ENCODE results near the gene PTPRA.

The PTPRA gene

DNA sequence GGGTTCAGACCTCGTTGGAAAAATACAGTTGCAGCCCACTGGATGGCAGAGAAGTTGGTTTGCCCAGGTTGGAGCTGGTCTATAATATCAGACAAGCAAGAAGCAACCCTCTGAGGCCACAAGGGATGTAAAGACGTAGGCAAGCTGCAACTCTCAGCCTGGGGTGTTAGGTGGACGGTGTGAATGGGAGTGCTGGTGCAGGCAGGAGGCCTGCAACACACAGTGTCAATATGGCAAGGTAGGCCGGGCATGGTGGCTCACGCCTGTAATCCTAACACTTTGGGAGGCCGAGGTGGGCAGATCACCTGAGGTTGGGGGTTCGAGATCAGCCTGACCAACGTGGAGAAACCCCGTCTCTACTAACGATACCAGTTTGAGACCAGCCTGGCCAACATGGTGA, 22.2 kb upstream of the PTPRA start:
- DNase-seq = no peak

DNA sequence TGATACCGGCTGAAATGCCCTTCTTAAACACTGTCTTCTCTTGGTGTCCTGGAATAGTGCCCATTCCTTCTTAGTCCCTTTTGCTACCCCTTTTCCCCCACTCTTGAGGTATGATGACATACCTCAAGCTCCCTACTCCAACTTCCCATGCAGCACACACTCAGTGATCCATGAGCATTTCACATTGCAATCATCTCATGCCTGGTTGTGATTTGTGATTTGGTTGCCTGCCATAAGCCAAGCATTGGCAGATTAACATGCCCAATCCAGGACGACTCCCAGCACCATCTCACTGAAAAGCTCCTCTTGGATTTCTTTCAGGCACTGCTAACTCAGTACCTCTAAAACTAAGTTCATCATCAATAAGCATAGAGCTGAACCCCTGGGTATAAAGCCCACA, 14.7 kb upstream of the PTPRA start:
- no peak for DNase-seq

DNA sequence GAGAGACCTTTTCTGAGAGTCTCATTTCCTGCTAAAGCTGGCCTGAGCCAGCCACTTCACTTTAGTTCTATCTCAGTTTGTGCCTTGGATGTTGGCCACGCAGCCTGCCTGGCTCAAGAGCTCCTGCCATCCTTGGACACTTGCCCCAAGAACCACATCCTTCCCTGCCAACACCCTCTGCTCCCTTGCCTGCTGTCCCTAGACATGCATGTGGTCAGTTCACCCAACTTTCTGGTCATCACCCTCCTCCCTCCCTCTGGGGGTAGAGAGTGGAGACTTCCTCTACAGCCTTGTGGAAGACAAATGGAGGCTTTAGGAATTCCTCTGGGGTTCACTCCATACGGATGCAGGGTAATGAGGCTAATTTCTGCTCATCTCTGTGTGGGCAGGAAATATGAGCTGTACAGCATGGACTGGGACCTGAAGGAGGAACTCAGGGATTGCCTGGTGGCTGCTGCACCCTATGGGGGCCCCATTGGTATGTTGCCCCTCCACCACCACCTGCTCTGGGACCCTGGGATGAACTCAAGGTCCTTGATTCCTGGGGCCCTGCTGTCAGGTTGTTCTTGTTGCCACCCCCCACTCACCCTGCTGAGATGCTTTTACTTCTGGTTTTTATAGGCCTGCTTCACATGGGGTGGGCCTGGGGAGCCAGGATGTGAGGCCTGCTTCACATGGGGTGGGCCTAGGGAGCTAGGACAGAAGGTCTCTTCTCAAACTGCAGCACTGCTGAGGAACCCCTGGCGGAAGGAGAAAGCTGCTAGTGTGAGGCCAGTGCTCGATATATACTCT, 13.8 kb upstream of the PTPRA start:
- DNase-seq = no peak

DNA sequence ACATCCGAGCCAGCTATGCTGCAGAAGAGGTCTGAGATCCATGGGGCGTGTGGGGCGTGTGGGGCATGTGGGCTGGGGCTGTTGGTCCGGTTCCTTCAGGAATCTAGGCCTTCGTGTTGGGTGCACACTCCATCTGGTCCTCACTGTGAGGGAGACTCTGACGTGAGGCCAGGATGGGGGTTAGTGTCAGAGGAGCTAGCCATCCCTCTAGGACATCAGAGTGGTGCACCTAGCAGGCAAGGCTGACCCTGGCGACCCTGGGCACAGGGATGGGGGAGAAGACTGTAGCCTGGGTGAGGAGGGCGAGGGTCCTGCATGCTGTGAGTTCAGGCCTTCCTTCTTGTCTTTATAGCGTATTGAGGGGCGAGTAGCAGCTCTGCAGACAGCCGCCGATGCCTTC, 8.7 kb upstream of the PTPRA start:
- no peak for DNase-seq

DNA sequence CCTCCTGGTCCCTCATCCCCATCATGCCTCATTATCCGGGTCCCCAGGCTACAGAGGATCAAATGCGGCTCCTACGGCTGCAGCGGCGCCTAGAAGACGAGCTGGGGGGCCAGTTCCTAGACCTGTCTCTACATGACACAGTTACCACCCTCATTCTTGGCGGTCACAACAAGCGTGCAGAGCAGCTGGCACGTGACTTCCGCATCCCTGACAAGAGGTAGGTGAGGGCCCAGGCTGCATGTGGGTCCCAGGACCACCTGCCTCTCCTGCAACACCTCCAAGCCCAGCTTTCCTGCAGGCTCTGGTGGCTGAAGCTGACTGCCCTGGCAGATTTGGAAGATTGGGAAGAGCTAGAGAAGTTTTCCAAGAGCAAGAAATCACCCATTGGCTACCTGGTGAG, 8.2 kb upstream of the PTPRA start:
- DNase-seq = no peak

DNA sequence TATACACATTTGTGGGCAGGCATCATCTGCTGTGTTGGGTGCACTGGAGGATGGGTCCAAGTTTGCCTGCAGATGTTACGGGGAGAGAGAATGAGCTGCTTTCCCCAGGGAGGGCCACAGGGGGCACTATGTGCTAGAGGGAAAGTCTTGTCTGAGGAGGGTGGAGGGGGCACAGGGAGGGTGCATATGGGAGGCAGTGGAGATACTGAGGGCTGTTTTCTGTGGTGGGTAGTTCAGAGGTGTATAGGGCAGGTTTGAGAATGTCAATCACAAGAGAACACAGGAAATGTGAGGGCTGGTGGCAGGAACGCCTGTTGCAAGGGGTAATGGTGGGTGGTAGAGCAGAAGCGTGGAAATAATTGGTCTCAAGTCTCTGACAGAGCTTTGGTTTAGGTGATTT, 7.7 kb upstream of the PTPRA start:
- peak; percentile 40 for DNase-seq

DNA sequence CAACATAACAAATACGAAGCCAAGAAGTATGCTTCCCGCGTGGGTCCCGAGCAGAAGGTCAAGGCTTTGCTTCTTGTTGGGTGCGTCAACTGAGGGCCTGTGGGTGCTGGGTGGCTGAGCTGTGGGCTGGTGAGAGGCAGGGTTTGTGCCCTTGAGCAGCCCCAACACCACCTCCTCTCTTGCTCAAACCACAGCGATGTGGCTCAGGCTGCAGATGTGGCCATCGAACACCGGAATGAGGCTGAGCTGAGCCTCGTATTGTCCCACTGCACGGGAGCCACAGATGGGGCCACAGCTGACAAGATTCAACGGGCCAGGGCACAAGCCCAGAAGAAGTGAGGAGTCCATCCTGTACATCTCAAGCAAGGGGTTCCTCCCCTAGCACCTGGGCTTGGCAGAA, 7.0 kb upstream of the PTPRA start:
- no peak for DNase-seq

DNA sequence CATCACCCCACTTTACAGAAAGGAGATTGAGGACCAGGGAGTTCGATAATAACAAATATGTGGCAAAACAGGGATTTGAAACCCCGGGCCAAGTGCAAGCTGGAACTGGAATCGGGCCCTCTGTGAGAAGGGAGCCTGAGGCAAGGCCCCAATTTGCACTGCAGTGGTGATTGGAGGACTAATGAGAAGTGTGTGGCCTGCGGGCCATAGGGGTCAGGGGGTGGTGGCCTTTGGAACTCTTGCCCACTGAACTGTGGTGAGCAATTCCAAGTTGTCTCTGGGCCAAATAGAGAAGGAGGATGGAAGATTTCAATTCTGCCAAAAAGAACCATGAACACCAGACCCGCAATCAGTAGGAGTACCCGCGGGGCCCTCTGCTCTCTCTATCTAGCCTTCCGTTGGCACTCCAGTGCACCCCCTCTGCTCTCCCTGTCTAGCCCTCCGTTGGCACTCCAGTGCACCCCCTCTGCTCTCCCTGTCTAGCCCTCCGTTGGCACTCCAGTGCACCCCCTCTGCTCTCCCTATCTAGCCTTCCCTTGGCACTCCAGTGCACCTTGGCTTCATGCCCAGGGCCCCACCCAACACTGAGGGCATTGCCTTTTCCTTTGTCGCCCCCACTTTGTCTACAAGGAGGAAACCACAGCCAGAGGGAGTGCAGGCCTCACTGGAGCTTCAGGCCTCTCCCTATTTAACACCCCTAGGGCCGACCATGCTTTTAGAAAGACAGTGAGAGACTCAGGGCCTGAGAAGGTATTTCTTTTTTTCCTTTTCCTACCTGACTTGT, 6.0 kb upstream of the PTPRA start:
- peak; percentile 21 for DNase-seq

DNA sequence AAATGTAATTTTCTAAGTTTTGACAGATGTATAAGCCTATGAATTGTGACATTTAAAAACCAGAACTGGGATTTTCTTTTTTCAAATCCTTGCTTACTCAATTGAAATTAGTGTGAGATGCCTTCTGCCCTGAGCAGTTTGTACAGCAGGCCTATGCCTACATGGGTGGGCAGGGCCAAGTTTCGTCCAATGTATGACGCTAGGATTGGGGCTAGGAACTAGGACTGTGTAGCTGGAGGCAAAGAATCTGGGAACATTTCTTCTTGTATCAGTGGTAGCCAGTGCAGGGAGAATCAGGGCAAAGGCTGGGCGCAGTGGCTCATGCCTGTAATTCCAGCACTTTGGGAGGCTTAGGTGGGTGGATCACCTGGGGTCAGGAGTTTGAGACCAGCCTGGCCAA, 3.9 kb upstream of the PTPRA start:
- no peak for DNase-seq

DNA sequence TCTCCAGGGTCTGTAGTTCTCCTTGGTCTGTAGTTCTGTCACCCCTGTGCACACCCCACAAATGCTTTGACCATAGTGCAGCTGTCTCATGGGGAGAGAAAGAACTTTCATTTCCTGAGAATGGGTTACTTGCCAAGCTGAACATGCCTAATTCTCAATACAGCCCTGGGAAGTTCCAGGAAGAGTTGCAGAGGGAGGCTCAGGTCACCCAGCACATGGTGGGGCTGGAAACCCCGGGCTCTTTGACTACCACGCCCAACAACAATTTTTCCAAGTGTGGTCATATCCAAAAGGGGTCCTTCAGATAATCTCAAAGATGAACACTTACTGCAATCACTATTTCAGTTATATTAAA, 2.2 kb upstream of the PTPRA start:
- DNase-seq = no peak

DNA sequence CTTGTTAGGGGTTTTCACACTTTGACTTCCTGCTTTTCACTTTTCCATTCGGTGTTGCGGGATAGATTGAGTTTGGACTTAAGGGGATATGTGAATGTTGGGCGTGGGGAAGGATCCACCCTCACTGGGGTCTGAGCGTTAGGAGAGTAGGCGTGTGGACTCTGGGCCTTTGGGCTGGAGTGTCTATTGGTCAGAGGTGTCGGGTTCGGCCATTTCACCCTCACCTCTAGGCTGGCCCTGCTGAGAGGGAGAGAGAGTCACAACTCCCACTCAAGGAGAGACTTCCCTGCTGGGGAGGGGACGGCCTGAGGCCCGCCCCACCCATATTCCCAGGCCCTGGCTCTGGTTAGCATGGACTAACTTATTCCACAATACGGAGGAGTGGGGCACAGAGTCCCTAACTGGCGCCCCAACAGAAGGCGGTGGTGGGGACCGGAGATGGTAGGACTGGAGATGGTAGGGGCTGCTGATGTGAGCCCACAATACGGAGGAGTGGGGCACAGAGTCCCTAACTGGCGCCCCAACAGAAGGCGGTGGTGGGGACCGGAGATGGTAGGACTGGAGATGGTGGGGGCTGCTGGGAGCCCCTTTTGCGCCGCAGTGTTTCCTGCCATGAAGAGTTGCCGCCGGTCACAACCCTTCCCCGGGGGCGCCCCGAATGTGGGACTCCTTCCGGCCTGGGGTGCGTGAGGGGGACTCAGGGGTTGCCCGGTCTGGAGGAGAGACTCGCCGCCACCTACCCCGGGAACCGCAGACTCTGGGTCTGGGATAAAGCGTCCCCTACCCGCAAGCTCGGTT, 1.4 kb upstream of the PTPRA start:
- no peak for DNase-seq

DNA sequence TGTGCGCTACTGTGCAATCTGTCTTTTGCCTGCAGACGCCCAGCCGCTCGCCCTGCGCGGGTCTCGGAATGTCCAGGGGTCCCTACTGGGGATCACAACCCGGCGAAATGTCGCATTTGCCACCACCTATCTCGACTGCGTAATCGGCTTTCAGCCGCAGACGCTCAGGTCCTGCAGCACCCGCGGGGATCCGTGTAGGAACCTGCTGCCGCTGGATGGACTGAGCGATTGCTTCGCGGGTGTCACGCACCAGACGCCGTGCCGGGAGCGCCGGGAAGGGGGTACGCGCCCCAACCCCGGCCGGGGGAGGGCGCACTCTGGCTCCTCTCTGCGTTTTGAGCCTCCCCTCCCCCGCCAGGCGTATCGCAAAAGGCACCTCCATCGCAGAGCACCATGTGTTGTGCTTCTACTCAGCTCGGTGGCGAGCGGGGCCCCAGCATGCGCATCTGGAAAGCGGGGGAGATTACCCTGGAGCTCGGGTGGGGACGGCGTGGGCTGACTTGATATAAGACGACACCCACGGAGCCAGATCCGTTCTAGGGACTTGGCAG, 747 bp upstream of the PTPRA start:
- DNase-seq = peak; percentile 86

DNA sequence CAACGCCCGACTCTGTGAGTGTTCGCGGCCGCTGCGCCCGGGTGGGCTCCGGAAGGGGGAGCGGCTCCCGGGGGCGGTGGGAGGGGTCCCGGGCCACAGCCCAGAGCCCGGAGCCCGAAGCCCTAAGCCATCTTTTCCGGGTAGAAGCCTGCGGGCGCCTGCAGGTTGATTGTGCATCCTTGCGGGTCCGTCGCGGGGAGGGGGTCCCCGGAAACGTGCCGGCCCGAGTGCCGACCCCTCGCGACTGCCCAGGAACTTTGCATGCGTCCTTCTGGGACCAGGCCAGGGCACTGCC, 413 bp downstream of the PTPRA start:
- DNase-seq = peak; percentile 71

DNA sequence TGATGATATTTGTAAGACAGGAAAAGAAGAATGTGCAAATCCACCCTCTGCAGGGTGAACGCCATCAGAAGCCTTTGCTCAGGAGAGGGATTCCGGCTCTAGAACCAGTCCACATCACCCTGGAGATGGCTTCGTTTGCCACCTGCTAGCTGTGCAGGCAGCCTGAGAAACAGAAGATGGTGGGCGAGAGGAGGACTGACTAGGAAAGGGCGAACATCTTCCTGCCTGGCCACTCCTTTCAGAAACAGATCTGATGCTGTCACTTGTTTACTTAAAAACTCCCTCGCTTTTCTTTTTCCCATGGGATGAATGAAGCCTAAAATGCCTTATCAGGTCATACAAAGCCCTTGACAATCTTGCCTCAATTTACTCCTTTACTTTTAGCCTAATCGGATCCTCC, 1.2 kb downstream of the PTPRA start:
- peak; percentile 24 for DNase-seq

DNA sequence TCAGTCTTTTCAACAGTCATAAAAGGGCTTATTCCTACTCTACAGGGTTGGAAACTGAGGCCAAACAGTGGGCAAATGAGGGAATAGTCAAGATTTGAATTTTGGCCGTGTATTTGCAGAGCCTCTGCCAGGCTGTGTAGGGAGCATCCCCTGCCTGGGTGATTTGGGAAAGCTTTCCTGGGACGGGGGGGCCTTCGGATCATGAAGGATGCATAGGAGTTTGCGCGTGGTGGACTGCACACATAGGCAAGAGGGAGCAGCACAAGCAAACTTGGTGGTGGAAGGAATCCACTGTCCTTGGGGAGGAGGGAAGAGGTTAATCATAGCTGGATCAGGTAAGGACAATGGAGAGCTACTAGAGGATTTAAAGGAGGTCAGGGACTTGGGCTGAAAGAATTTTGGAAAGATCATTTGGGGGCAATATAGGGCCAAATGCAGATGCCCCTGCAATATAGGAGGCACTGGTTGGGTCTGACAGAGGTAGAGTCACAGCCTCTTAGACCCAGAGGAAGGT, 2.5 kb downstream of the PTPRA start:
- DNase-seq = no peak

DNA sequence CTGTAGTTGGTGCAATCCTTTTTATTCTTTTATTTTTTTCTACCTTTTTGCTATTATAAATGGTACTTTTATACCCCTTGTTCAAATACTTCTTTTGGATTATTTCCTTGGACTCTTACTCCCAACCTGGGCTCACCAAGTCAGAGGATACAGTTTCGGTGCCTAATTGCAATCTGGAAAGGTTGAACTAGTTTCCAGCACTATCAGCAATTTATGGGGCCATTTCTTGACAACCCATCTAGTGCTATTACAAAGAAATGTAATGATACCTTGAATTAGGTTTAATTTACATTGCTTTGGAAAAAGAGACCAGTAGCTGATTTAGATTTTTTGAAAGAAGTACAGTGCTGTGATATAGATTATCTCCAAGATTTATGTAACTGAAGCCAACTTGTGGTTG, 5.2 kb downstream of the PTPRA start:
- DNase-seq = no peak

DNA sequence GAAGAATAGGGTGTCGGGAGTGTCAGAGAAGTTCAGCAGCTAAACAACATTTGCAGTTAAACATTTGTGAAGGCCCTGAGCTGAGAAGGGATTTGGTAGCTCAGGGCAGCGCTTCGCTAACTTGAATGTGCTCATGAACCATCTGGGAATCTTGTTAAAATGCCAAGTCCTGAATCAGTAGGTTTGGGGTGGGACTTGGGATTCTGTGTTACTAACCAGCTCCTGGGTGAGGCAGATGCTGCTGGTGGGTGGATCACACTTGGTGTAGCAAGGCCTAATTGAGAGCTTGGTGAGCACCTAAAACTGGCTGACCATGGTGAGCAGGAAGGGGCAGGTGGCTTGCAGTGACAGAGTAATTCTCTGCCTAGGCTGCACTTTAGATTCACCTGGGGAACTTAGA, 5.9 kb downstream of the PTPRA start:
- DNase-seq = no peak

DNA sequence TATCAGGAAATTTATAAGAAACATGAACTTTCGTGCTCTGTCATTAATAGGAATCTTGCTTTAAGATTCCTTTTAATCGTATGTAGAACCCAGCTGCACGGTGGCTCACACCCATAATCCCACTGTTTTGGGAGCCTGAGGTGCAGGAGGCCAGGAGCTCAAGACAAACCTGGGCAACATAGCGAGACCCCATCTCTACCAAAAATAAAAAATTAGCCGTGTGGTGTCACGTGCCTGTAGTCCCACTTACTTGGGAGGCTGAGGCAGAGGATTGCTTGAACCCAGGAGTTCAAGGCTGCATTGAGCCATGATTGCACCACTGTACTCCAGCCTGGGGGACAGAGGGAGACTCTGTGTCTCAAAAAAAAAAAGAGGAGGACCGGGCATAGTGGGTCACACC, 7.4 kb downstream of the PTPRA start:
- no peak for DNase-seq

DNA sequence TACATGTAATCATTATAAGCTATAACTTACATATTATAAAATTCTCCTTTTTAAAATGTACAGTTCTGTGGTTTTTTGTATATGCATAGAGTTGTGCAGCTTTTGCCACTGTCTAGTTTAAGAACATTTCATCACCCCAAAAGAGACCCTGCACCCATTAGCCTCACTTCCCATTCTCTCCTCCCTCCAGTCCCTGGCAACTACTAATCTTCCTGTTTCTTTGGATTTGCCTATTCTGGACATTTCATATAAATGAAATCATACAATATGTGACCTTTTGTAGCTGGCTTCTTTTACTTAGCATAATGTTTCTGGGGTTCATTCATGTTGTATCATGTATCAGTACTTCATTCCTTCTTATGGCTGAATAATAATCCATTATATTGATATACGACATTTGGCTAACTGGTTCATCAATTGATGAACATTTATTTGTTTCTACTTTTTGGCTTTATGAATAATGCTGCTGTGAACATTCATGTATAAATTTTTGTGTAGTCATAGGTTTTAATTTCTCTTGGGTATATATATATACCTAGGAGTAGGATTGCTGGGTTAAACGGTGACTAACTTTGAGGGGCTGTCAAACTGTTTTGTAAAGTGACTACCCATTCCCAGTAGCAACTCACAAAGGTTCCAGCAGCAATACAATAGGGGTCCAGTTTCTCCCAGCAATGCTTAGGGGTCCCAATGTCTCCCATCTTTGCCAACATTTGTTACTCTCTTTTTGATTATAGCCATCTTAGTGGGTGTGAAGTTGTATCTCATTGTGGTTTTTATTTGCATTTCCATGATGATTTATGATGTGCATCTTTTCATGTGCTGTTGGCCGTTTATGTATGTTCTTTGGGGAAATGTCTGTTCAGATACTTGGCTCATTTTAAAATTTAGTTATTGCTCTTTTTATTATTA, 10.7 kb downstream of the PTPRA start:
- DNase-seq = no peak

DNA sequence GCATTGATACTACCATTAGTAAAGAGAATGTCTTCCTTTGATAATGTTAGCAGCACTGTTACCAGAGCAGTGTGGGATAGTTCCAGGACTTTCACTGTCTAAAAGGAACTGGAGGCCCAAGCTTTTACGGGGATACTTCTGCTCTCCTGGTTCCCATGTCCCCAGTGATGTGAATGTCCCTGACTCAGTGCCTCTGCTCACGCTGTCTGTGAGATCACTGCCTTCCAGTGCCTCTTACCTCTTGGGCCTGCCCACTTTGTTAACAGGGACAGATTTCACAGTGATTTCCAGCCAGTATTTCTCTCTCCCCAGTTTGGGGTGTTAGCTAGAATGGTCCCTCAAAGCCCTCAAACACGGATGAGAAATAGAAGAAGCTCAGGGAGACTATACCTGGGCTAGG, 14.4 kb downstream of the PTPRA start:
- no peak for DNase-seq

DNA sequence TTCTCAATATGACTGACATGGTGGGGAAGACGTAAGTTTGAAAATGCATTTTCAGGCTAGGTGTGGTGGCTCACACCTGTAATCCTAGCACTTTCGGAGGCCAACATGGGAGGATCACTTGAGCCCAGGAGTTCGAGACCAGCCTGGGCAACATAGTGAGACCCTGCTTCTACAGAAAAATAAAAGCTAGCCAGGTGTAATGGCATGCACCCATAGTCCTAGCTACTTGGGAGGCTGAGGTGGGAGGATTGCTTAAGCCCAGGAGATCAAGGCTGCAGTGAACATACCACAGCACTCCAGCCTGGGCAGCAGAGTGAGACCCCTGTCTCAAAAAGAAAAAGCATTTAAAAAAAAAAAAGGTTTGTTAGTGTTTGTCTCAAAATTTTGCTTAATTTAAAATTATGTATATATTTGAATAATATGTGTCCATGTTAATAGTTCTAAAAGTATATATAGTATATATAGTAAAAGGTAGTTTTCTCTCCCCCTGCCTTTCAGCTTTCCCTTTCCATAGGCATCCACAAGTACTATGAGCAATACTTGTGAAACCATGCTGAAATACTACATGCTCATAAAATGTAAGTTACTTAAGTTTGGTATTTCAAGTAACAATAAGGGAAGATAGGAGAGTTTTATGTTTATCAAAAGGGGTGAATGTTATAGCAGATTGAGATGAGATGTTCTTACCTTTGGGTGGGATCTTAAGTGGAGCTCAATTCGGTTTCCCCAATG, 15.1 kb downstream of the PTPRA start:
- DNase-seq = no peak

DNA sequence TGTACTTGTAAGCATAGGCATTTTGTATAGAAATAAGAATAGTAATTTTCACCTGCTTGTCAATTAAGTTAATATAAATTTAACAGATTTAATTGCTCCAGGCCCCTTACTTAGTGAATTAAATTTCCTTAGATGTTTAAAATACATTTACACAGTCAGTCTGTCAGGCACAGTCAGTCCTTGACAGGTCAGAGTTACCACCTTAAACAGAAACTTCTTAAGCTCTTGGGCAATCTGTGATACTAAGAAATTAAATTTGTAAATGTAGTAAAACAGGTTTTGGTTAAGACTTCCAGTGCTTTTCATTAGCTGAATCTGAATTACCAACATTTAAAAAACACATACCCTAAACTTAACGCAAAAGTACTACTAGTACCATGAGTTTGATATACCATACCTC, 15.9 kb downstream of the PTPRA start:
- DNase-seq = no peak

All from CD4-positive, alpha-beta T cell treated with Interleukin-17A for 4 hours (primary cell).